Right hindlimb (tissue), 1 donor: ENCODE results near the gene CAMSAP3.
A peak's percentile ranks its signal among the peaks of the same experiment; 100 is the strongest.
"Not testable (repeated sequence)": the region's sequence is repeated elsewhere in the genome, so short reads cannot be mapped to it uniquely, and the experiment has no call there.

Experiments used
- DNase-seq: peaks from one replicate; pipeline ENCODE4 v3.0.0-alpha.2; 2018

The CAMSAP3 gene

GRCh38 chr19:7636691-7637373 lies 41.2 kb downstream of the CAMSAP3 start, which contains the start of gene STXBP2:
Gene STXBP2, plus strand, starts transcription at chr19:7637110. Its CDS starts 40 bp downstream, at chr19:7637150.
- no peak for DNase-seq

GRCh38 chr19:7637374-7638256 lies 42.0 kb downstream of the CAMSAP3 start:
- no peak for DNase-seq

- DNase-seq: no peak
These were observed 43.3 kb downstream of the CAMSAP3 start for GRCh38 chr19:7638802-7639465.

- no peak for DNase-seq
These were observed 44.2 kb downstream of the CAMSAP3 start for GRCh38 chr19:7639863-7640348.

GRCh38 chr19:7640803-7641202 lies 45.1 kb downstream of the CAMSAP3 start:
- DNase-seq: no peak

GRCh38 chr19:7641290-7642276 lies 45.9 kb downstream of the CAMSAP3 start:
- no peak for DNase-seq

GRCh38 chr19:7642295-7643030 lies 46.8 kb downstream of the CAMSAP3 start:
- DNase-seq: no peak

GRCh38 chr19:7643031-7643415 lies 47.4 kb downstream of the CAMSAP3 start:
- DNase-seq: no peak

- not testable (repeated sequence) for DNase-seq
These were observed 48.2 kb downstream of the CAMSAP3 start for GRCh38 chr19:7643629-7644549.

- no peak for DNase-seq
These were observed 48.9 kb downstream of the CAMSAP3 start for GRCh38 chr19:7644550-7644877.

GRCh38 chr19:7645163-7645562 lies 49.5 kb downstream of the CAMSAP3 start:
- DNase-seq: no peak

- no peak for DNase-seq
These were observed 50.2 kb downstream of the CAMSAP3 start for GRCh38 chr19:7645656-7646425.

- DNase-seq: no peak
These were observed 50.7 kb downstream of the CAMSAP3 start for GRCh38 chr19:7646426-7646700.

GRCh38 chr19:7647156-7647555 lies 51.5 kb downstream of the CAMSAP3 start:
- no peak for DNase-seq

GRCh38 chr19:7648265-7649014 lies 52.8 kb downstream of the CAMSAP3 start:
- no peak for DNase-seq

- DNase-seq: no peak
These were observed 54.5 kb downstream of the CAMSAP3 start for GRCh38 chr19:7650148-7650547.

- DNase-seq: peak; percentile 84
These were observed 56.5 kb downstream of the CAMSAP3 start for GRCh38 chr19:7652061-7652641.

GRCh38 chr19:7654401-7654800 lies 58.7 kb downstream of the CAMSAP3 start:
- no peak for DNase-seq

GRCh38 chr19:7655581-7655980 lies 59.9 kb downstream of the CAMSAP3 start:
- no peak for DNase-seq
